Measurements from ENCODE around the gene CACNA2D2. TPM values are rescaled to one million over a fixed set of nuclear protein-coding genes. Genes with fewer than 3 reads are reported as not detected.

The CACNA2D2 gene
- total RNA-seq, 1 experiment from 2014 or later: not detected

GRCh38 chr3:50474717-50475116 lies 28.7 kb downstream of the CACNA2D2 start:
- TF ChIP-seq, protein P1, sequence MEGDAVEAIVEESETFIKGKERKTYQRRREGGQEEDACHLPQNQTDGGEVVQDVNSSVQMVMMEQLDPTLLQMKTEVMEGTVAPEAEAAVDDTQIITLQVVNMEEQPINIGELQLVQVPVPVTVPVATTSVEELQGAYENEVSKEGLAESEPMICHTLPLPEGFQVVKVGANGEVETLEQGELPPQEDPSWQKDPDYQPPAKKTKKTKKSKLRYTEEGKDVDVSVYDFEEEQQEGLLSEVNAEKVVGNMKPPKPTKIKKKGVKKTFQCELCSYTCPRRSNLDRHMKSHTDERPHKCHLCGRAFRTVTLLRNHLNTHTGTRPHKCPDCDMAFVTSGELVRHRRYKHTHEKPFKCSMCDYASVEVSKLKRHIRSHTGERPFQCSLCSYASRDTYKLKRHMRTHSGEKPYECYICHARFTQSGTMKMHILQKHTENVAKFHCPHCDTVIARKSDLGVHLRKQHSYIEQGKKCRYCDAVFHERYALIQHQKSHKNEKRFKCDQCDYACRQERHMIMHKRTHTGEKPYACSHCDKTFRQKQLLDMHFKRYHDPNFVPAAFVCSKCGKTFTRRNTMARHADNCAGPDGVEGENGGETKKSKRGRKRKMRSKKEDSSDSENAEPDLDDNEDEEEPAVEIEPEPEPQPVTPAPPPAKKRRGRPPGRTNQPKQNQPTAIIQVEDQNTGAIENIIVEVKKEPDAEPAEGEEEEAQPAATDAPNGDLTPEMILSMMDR (conservative IDR thresholded peaks at IDR 0.05): no peak
- no peak for TF ChIP-seq EZH2 (IDR thresholded peaks at IDR 0.05; ENCODE audit: low read depth)
- ChIA-PET CTCF (no interaction called here), POLR2A (ENCODE audit: unreplicated experiment) (no interaction called here)
- H3K9me3 ChIP-seq (ENCODE audit: insufficient read depth, low read depth): no peaks in the 10 kb centered on the region
- no peak overlapping the region for H3K4me2 ChIP-seq
- BruUV-seq (replicated peaks): no TSS peak
- no peaks in the 10 kb centered on the region for H3K9me2 ChIP-seq (ENCODE audit: insufficient read depth)
- no peak overlapping the region for H3K4me3 ChIP-seq
- H3K4me1 ChIP-seq (replicated peaks; ENCODE audit: insufficient read depth): no peaks in the 10 kb centered on the region
- no peak for DNase-seq
- no peaks in the 10 kb centered on the region for H3K36me3 ChIP-seq (ENCODE audit: low read depth)
- H2AFZ ChIP-seq: no peak overlapping the region
- intact Hi-C loops (cut with micrococcal nuclease; ENCODE audit: unreplicated experiment): no loop called here
- H3K27ac ChIP-seq: no peak overlapping the region
- no peaks in the 10 kb centered on the region for H3F3A ChIP-seq (ENCODE audit: insufficient read depth, low read depth)
- no peaks in the 10 kb centered on the region for H4K20me1 ChIP-seq (ENCODE audit: insufficient read depth)
- H3K79me2 ChIP-seq (ENCODE audit: low read depth): no peaks in the 10 kb centered on the region
- peaks cover 52% of the 10 kb centered on the region for H3K27me3 ChIP-seq (ENCODE audit: insufficient read depth, low read depth)

- Histone ChIP-seq H3F3A (ENCODE audit: insufficient read depth, low read depth) (no peaks in the 10 kb centered on the region), H2AFZ (no peak overlapping the region), H3K4me2 (no peak overlapping the region), H3K4me3 (no peak overlapping the region), H3K79me2 (ENCODE audit: low read depth) (no peaks in the 10 kb centered on the region), H3K36me3 (ENCODE audit: low read depth) (no peaks in the 10 kb centered on the region), H4K20me1 (ENCODE audit: insufficient read depth) (no peaks in the 10 kb centered on the region), H3K27ac (no peak overlapping the region), H3K4me1 (replicated peaks; ENCODE audit: insufficient read depth) (no peaks in the 10 kb centered on the region), H3K9me2 (ENCODE audit: insufficient read depth) (no peaks in the 10 kb centered on the region), H3K9me3 (ENCODE audit: insufficient read depth, low read depth) (no peaks in the 10 kb centered on the region), H3K27me3 (ENCODE audit: insufficient read depth, low read depth) (peaks cover 61% of the 10 kb centered on the region)
- intact Hi-C loops (cut with micrococcal nuclease; ENCODE audit: unreplicated experiment): no loop called here
- ChIA-PET POLR2A (ENCODE audit: unreplicated experiment) (no interaction called here), CTCF (no interaction called here)
- TF ChIP-seq, protein P1 (conservative IDR thresholded peaks at IDR 0.05): no peak
- no peak for TF ChIP-seq EZH2 (IDR thresholded peaks at IDR 0.05; ENCODE audit: low read depth)
- DNase-seq: no peak
- no TSS peak for BruUV-seq (replicated peaks)
Observed at GRCh38 chr3:50473768-50474167, 29.7 kb downstream of the CACNA2D2 start.

DNA sequence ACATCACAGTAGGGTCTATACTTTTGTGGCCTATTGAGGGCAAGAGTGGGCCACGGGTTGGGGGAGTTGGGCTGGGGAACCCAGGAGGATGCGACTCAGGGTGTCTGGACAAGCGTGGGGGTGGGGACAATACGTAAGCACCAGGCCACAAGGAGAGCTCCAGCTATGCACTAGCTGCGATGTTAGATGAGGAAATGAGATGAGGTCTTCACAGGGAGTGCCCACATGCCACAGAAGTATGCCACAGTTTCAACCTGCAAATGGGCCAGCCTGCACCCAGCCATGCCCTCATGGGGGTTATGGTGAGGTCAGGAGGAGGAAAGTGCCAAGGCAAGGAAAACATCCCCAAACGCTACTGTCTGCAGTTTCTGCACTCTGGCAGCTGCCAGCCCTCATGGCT lies 30.5 kb downstream of the CACNA2D2 start:
- Histone ChIP-seq H3K27ac (no peak overlapping the region), H4K20me1 (ENCODE audit: insufficient read depth) (no peaks in the 10 kb centered on the region), H3K27me3 (ENCODE audit: insufficient read depth, low read depth) (peaks cover 63% of the 10 kb centered on the region), H3K4me1 (replicated peaks; ENCODE audit: insufficient read depth) (no peaks in the 10 kb centered on the region), H3K9me3 (ENCODE audit: insufficient read depth, low read depth) (no peaks in the 10 kb centered on the region), H2AFZ (no peak overlapping the region), H3K4me3 (no peak overlapping the region), H3K9me2 (ENCODE audit: insufficient read depth) (no peaks in the 10 kb centered on the region), H3K36me3 (ENCODE audit: low read depth) (no peaks in the 10 kb centered on the region), H3K79me2 (ENCODE audit: low read depth) (no peaks in the 10 kb centered on the region), H3K4me2 (no peak overlapping the region), H3F3A (ENCODE audit: insufficient read depth, low read depth) (no peaks in the 10 kb centered on the region)
- CTCF ChIA-PET: interaction anchor here (0.6 kb wide), 1 partner anchor 300 kb away, joined by 9 read pairs; no protein-coding TSS in a partner anchor
- POLR2A ChIA-PET (ENCODE audit: unreplicated experiment): no interaction called here
- BruUV-seq (replicated peaks): no TSS peak
- TF ChIP-seq, protein P1 (conservative IDR thresholded peaks at IDR 0.05): no peak
- TF ChIP-seq EZH2 (IDR thresholded peaks at IDR 0.05; ENCODE audit: low read depth): no peak
- intact Hi-C loops (cut with micrococcal nuclease; ENCODE audit: unreplicated experiment): no loop called here
- DNase-seq: no peak

Data from PC-9 (cell line).